ENCODE data around the gene EVC. TPM values are rescaled to one million over a fixed set of nuclear protein-coding genes. Genes with fewer than 3 reads are reported as not detected.

The EVC gene
- total RNA-seq, 4 donors from 2014 or later = 89.8 to 134 (median 99.6) TPM

DNA sequence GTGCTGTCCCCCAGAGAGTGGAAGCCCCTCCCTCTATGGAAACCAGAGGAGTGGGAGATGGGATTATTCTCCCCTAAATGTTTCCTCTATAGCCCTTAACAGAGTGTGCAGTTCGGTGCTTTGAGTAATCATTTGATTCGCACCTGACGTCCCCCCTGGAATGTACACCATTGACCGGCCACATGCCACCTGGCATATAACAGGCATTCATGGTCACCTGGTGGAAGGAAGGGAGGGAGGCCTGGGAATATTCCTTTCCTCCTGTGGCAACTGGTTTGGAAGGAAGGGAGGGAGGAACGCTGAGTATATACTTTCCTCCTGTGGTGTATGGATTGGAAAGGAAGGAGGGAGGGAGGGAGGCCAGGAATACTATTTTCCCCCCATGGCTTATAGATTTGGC, 104.6 kb downstream of the EVC start:
- no peak for DNase-seq (ENCODE audit: low spot score in 2 of 2)

DNA sequence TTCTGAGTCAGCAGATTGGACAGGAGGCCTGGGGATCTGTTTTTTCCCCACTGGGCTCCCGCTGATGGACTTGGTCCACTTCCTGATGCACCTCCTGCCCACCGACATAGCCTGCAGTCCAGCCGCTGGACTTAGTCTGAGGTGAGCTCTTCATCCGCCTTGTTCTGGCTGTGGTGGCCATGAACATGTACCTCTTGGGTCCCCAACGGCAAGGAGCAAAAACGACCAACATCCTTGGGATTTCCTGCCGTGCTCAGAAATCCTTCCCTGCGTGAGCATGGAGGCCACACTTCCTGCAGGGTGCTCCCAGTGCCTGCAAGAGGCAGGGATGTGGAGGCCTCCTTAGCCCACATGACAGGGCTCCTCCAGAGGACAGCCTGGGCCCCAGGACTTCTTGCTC, 105.1 kb downstream of the EVC start:
- no peak overlapping the region for H3K4me3 ChIP-seq
- peaks cover 0 to 96% (median 0%) of the 10 kb centered on the region in 3 donors for H3K36me3 ChIP-seq
- TF ChIP-seq EP300 (IDR thresholded peaks at IDR 0.05) (no peak), POLR2A (IDR thresholded peaks at IDR 0.05) (no peak)
- TF ChIP-seq, protein P1, sequence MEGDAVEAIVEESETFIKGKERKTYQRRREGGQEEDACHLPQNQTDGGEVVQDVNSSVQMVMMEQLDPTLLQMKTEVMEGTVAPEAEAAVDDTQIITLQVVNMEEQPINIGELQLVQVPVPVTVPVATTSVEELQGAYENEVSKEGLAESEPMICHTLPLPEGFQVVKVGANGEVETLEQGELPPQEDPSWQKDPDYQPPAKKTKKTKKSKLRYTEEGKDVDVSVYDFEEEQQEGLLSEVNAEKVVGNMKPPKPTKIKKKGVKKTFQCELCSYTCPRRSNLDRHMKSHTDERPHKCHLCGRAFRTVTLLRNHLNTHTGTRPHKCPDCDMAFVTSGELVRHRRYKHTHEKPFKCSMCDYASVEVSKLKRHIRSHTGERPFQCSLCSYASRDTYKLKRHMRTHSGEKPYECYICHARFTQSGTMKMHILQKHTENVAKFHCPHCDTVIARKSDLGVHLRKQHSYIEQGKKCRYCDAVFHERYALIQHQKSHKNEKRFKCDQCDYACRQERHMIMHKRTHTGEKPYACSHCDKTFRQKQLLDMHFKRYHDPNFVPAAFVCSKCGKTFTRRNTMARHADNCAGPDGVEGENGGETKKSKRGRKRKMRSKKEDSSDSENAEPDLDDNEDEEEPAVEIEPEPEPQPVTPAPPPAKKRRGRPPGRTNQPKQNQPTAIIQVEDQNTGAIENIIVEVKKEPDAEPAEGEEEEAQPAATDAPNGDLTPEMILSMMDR (IDR thresholded peaks at IDR 0.05) = no peak
- H3K27ac ChIP-seq = no peak overlapping the region
- H3K27me3 ChIP-seq = no peaks in the 10 kb centered on the region
- no peaks in the 10 kb centered on the region for H3K9me3 ChIP-seq
- H3K4me1 ChIP-seq = no peaks in the 10 kb centered on the region
- 69 to 82% methylated on average over 8 of the region's 8 CpGs for WGBS, 2 donors
- no peak for DNase-seq (ENCODE audit: low spot score in 2 of 2)

More for the DNA sequence above, 104.6 kb downstream of the EVC start:
- Histone ChIP-seq H3K27ac (no peak overlapping the region), H3K4me3 (no peak overlapping the region), H3K4me1 (no peaks in the 10 kb centered on the region), H3K36me3 (peaks cover 0 to 96% (median 0%) of the 10 kb centered on the region in 3 donors), H3K27me3 (no peaks in the 10 kb centered on the region), H3K9me3 (peaks cover 0 to 2% (median 0%) of the 10 kb centered on the region in 4 donors)
- TF ChIP-seq, protein P1 (IDR thresholded peaks at IDR 0.05) = no peak
- no peak for TF ChIP-seq POLR2A (IDR thresholded peaks at IDR 0.05)
- WGBS, 2 donors = 80 to 89% methylated on average over 5 of the region's 5 CpGs

DNA sequence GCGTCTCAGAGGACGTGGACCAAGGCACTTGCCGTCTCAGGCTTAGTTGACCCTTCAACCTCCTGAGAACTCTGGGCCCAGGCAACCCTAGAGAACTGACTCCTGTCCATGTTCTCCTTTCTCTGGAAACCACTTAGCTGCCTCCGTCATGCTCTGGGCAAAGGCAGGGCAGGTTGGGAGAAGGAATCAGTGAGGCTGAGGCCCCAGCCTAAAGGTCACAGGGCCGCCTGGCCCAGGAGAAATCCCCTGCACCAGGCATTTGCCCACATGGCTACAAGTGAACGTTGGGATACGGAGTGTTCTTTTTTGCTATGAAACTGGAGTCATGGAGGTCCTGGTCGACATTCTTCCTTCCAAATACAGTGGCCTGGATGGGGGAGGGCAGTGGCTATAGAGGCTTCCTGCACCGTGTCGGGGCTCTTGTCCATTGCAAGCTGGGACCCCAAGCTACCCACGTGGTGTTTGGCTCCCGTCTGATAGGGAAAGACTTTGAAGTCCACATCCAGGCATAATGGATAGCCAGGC, 105.9 kb downstream of the EVC start:
- no peak overlapping the region for H3K27ac ChIP-seq
- no peak overlapping the region for H3K4me3 ChIP-seq
- WGBS, 2 donors = 86 to 92% methylated on average over 12 of the region's 12 CpGs
- DNase-seq (ENCODE audit: low spot score in 2 of 2) = no peak
- no peaks in the 10 kb centered on the region for H3K27me3 ChIP-seq
- H3K36me3 ChIP-seq = peaks cover 0 to 96% (median 0%) of the 10 kb centered on the region in 3 donors
- TF ChIP-seq, protein P1 (IDR thresholded peaks at IDR 0.05) = no peak
- no peak for TF ChIP-seq EP300 (IDR thresholded peaks at IDR 0.05)
- no peaks in the 10 kb centered on the region for H3K4me1 ChIP-seq
- H3K9me3 ChIP-seq = no peaks in the 10 kb centered on the region

DNA sequence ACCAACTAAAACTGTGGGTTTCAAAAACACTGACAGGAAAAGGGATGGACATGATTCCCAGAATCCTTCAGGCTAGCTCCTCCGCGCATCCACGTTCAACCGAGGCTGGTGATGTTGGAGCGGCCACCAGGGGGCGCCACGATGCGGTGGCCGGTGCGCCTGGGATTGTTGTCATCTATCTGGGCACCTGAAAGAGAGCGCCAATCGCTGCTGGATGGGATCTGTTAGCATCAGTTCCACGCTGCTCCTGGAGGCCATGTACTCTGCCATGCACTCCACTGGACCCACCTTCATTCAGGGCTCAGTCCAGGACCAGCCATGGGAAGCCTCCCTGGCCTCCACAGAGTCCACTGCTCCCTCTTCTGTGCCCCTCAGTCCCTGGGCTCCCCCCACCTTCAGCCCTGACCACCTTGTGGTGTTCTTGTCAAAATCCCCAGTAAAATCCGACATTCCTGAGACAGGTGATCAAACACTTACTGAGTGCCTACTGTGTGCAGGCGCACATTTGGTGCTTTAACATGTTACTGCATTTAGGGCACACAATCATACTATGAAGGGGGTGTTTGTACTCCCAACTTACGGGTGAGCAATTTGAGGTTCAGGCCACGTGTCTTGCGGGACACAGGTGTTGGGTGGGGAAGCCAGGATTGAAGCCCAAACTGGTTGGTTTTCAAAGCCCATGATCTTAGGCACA, 110.8 kb downstream of the EVC start:
- Histone ChIP-seq H3K4me1 (peaks cover 0 to 2% (median 0%) of the 10 kb centered on the region in 4 donors), H3K36me3 (peaks cover 0 to 97% (median 0%) of the 10 kb centered on the region in 3 donors)
- WGBS, 2 donors = 65 to 79% methylated on average over 15 to 16 of the region's 18 CpGs

DNA sequence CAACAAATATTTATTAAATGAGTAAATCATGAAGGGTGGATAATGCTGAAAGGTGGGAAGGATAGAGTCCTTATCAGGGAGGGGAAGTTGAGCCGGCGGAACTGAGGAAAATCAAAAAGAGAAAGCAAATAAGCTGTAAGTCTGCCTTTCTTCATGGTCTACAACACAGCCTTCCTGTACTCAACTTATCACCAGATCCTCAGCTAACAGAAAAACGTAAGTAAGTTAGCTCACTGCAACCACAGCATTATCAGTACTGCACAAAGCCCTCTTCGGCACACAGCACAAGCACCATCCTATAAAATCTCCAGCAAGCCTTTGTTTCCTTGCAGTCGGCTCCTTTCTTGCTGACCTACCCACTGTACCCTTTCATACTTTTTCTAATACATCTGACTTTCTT, 111.6 kb downstream of the EVC start:
- Histone ChIP-seq H3K27me3 (no peaks in the 10 kb centered on the region), H3K4me1 (peaks cover 0 to 10% (median 0%) of the 10 kb centered on the region in 4 donors), H3K36me3 (peaks cover 0 to 97% (median 0%) of the 10 kb centered on the region in 3 donors), H3K9me3 (no peaks in the 10 kb centered on the region), H3K27ac (no peak overlapping the region), H3K4me3 (no peak overlapping the region)
- no peak for DNase-seq (ENCODE audit: low spot score in 2 of 2)
- no peak for TF ChIP-seq POLR2A (IDR thresholded peaks at IDR 0.05)
- TF ChIP-seq, protein P1 (IDR thresholded peaks at IDR 0.05) = no peak
- no peak for TF ChIP-seq EP300 (IDR thresholded peaks at IDR 0.05)
- WGBS, 2 donors = 77 to 84% methylated on average over 5 of the region's 5 CpGs

More for the DNA sequence above, 110.8 kb downstream of the EVC start:
- no peak overlapping the region for H3K4me3 ChIP-seq
- no peak for TF ChIP-seq POLR2A (IDR thresholded peaks at IDR 0.05)
- TF ChIP-seq, protein P1 (IDR thresholded peaks at IDR 0.05) = peak in 4 of 5 experiments; percentile 27 to 43 (median 30)
- no peaks in the 10 kb centered on the region for H3K27me3 ChIP-seq
- H3K27ac ChIP-seq = no peak overlapping the region
- no peaks in the 10 kb centered on the region for H3K9me3 ChIP-seq
- DNase-seq (ENCODE audit: low spot score in 2 of 2) = no peak

Data from tibial nerve (tissue), 4 donors.